Activated T-cell treated with anti-CD3 and anti-CD28 coated beads for 48 hours (primary cell): ENCODE data around the gene MYCBP2.

Source experiments
- DNase-seq: peaks from one replicate; pipeline ENCODE4 v3.0.0-alpha.2; 2020; ENCODE audit warnings: low read depth

The MYCBP2 gene

GRCh38 chr13:77105051-77105450, 221.8 kb downstream of the MYCBP2 start:
- DNase-seq: no peak

DNA sequence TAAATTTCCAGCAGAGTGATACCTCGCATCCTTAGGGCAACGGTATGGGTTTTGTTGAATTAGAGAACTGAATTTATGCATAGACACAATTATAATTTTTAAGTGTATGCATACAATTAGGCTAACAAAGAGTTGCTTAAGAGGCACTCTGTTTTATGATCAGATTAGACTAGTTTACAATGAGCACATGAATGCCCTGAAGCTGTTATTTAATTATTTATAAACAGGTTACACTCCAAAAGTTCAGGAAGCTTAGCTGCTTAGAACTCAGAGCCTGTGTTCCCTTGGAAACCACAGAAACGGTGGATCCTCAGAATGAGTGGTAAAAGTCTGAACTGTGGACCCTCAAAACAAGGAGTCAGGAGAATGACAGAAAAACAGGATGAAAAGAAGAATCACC, 227.5 kb downstream of the MYCBP2 start:
- no peak for DNase-seq

GRCh38 chr13:77095288-77095687, 231.6 kb downstream of the MYCBP2 start:
- no peak for DNase-seq

DNA sequence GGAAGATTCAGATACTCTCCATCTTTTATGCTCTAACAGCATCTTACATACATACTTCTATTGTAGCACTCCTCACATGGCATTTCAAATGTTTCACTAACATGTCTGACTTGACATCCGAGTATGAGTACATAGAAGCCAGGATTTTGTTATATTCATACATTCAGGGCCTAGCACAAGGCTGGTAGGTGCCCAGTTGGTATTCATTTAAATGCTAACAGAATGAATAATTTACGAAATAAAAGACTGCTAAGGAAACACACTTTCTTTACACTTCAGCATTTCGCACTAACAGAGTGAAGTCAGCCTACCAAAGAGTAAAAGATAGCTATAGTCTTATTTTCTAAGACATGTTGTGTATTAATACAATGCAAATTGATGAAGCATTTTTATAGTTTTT, 232.1 kb downstream of the MYCBP2 start:
- DNase-seq: no peak

- no peak for DNase-seq
Measured at GRCh38 chr13:77093735-77094134, 233.2 kb downstream of the MYCBP2 start.

GRCh38 chr13:77084755-77085154, 242.1 kb downstream of the MYCBP2 start:
- no peak for DNase-seq

DNA sequence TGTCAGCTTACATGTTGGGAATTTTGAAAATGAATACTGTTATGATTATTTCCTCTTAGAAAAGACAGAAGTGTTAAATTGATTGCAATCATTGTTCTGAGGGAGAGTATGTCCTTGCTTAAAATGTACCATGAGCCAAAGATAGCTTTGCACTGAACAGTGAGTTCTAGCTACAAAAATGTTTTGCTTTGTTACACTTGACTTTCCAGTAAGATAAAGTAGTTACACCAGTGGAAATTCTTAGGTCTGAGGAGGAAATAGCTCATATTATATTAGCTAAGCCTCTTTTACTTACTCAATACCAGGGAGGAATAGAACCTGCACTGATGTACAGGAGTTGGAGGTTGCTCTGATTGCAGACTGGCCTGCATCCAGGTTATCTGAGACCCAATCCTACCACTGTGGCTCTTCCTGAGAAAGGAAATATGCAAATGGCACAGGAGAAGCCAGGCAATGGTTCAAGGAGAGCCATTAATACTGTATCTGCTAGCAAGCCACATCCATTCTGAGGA, 246.9 kb downstream of the MYCBP2 start:
- DNase-seq: no peak

DNA sequence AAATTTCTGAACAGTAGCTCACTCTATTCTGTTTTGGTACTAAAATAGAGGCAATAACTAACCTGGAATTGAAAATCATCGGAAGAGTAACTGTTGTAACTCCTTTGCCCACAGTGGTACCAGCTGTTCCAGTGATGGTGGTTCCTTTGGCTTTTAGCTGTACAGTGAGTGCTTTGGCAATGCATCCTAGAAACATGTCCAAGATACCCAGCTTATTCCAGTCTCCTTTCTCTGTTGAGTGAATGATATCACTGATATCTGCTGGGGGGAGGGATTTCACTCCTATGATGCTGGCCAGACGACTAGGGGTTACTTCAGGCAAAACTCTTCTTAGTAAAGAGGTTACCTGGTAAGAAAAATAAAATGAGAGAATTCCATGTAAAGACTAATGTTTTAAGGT, 259.4 kb downstream of the MYCBP2 start:
- no peak for DNase-seq

GRCh38 chr13:77065461-77066147, 261.3 kb downstream of the MYCBP2 start:
- no peak for DNase-seq

DNA sequence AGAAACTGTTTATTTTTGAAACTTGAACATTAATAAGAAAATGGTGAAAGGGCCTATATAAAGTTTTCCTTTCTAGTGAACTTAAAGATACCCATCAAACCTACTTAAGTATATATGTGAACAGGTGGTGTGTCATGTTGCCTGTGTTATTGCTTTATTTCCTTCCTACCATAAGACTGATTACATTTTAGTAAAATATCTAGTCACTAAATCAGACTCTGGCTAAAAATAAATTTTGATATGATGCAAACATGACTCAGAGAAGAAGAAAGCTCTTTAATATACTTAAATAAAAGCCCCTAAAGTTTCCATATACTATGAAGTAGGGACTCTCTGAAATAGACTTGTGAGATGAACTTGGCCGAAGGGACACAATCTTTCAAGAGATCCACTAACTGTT, 264.8 kb downstream of the MYCBP2 start:
- DNase-seq: no peak

- DNase-seq: no peak
Measured at GRCh38 chr13:77061362-77061761, 265.5 kb downstream of the MYCBP2 start.

DNA sequence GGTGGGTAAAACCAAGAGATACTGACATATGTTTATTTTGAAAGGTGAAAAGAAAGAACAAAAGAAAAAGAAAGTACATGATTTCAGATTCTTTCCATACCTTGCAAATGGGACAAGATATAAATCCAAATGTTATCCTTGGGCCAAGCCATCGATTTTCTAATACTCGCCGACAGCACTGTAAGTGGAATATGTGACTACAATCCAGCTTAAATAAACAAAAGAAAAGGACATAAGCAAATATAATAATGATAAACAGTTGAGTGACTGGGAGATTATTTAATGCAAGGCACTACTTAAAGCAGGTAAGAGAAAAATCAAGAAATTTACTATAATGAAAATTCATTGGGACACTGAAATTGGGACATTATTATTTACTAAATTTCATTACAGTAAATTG, 270.0 kb downstream of the MYCBP2 start:
- DNase-seq: no peak

DNA sequence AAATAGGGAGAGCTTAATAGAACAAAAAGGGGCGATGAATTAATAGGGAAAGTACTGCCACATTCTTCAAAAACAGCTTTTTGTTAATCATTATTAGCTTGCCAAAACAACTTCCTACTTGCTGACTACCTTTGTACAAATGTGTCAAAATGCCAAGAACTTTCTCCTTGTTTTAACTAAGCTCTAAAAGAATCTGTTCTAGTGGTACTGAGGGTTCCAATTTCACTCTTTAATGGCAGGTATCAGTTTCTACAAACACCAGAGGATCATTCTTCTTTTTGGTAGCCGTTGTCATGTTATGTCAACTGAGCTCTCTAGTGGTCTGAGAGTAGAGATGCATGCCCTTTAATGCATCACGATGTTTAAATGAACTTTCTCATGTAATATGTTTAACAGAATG, 270.5 kb downstream of the MYCBP2 start:
- no peak for DNase-seq

GRCh38 chr13:77055158-77055557, 271.7 kb downstream of the MYCBP2 start:
- DNase-seq: no peak

- no peak for DNase-seq
Measured at GRCh38 chr13:77053192-77053591, 273.7 kb downstream of the MYCBP2 start.

DNA sequence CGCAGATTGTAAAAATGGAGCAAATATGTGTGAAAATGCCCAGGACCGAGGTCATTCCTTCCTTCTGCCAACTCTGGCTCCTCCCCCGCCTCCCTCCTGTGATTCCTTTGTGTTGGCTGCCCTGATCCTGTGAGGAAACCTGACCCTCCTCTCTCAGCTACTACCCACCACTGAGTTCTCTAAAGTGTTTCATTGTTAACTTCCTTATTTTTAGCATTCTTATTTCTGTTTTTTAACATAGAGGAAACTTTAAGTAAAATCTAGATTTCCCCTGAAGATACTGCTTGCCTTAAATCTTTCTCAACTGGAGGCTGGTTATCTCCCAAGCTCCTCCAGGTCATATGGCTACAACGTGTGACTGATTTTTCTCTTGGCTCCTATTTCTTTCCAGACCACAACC, 278.2 kb downstream of the MYCBP2 start:
- DNase-seq: no peak

DNA sequence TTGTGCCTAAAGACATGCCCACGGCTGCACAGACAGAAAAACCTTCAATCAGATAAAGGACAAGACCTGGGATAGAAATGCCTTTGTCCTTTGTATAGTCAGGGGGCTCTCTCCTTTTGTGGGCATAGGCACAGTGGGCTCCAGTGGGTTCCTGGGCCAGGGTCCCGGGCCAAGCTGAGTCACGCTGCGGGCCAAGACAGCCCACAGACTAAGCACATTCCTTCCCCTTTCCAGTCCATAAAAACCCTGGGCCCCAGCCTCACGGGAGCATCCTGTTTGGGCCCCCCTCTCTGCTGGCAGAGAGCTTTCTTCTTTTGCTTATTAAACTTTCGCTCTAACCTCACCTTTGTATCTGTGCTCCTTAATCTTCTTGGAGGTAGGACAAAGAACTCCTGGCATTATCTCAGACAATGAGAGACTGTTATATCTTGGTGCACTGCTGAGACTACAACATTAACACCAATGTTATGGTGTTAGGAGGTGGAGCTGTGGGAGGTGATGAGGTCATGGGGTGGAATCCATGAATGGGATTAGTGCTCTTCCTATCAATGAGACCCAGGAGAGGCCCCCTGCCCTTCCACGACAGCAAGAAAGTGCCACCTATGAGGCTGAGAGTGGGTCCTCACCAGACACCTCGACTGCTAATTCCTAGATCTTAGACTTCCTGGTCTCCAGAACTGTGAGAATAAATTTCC, 279.1 kb downstream of the MYCBP2 start:
- no peak for DNase-seq

GRCh38 chr13:77042566-77043177, 284.2 kb downstream of the MYCBP2 start:
- DNase-seq: no peak

DNA sequence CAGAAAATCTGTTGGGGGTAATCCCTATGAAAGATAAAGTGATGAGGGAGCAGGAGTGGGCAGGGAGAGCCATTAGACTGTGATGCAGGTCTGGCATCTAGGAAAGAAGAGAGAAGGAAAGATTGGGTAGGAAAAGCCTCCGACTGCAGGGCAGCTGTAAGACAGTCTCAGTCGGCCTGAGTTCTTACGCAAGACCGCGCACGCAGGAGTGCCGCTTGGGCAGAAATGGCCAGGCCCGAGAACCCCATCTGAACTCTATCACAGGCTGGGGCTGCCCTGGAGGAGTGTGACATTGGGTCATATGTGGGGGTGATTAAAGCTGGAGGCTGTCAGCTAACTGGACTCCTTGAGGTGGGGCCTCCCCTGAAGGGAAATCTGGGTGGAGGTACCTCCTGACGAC, 286.1 kb downstream of the MYCBP2 start:
- no peak for DNase-seq

DNA sequence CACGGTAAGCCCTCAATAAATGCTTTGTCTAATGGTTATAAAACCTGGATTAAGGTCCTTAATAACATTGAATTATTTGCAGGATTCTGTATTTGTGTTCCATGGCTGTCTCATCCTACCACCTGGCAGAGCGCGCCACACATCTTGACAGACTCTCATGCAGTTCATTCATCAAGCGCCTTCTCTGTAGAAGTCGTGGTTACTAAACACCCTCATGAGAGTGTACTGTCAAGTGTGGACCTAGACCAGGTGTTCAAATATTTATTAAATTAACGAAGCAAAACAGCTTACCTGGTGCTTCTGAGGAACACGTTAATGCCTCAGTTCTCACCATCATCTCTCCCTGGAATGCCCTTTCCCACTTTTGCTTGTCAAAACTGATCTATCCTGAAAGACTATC, 286.8 kb downstream of the MYCBP2 start:
- DNase-seq: no peak

GRCh38 chr13:77038907-77039480, 287.9 kb downstream of the MYCBP2 start:
- DNase-seq: no peak

- no peak for DNase-seq
Measured at GRCh38 chr13:77036279-77036678, 290.6 kb downstream of the MYCBP2 start.

DNA sequence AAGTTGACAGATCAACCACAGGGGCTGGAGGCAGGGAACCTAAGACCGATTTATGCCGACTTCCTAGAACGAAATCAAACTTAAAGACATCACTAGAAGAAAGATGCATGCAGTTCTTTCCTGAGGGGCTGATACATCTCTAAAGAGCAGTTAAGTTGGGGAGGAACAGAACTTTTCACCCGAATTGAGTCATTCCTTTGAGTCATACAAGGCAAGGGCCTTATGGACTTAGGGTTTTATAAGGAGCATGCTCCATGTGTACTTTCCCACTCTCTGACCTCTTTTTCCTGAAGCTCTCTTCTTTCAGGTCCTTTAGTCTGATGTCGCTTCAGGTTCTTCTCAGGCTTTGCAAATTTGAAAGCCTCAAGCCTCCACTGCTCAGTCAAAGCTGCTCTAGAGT, 292.0 kb downstream of the MYCBP2 start:
- DNase-seq: no peak
